ENCODE data around the gene CX3CR1. TPM values are rescaled to one million over a fixed set of nuclear protein-coding genes. Genes with fewer than 3 reads are reported as not detected.

CX3CR1 gene
- total and polyA plus RNA-seq, 10 of the 15 experiments (the other 5 are each of a cell fraction or from before 2014, with no cell fraction given) = 0.05 to 0.53 (median 0.15) TPM

- Histone ChIP-seq H3K4me1 (ENCODE audit: control insufficient read depth, insufficient read depth, low read length) (no peaks in the 10 kb centered on the region), H3K4me2 (ENCODE audit: control insufficient read depth, insufficient read depth) (no peak overlapping the region), H3K27me3 (replicated peaks in 1 of 2; ENCODE audit: control insufficient read depth in 2 of 2, insufficient read depth in 2 of 2, low read length in 1 of 2) (peaks cover 3 to 16% of the 10 kb centered on the region in 2 experiments), H3K27ac (ENCODE audit: control insufficient read depth, insufficient read depth) (no peak overlapping the region), H3K79me2 (ENCODE audit: control insufficient read depth, insufficient read depth, low read length) (no peaks in the 10 kb centered on the region), H3K9me3 (replicated peaks; ENCODE audit: control insufficient read depth, insufficient read depth, low read length) (no peaks in the 10 kb centered on the region), H3K4me3 (no peak overlapping the region), H4K20me1 (ENCODE audit: control insufficient read depth, insufficient read depth) (no peaks in the 10 kb centered on the region), H2AFZ (ENCODE audit: control insufficient read depth, low read depth, low read length) (no peak overlapping the region), H3K9ac (ENCODE audit: control insufficient read depth, insufficient read depth, low read length) (no peak overlapping the region), H3K36me3 (ENCODE audit: control insufficient read depth in 2 of 2, insufficient read depth in 2 of 2, low read length in 1 of 2) (no peaks in the 10 kb centered on the region)
- ATAC-seq (no peak), DNase-seq (ENCODE audit: low read depth, low spot score) (no peak), FAIRE-seq (no peak)
- in situ Hi-C loops (cut with MboI) (no loop called here), intact Hi-C loops (cut with micrococcal nuclease; ENCODE audit: unreplicated experiment) (no loop called here)
- no peak for TF ChIP-seq IKZF2 (IDR thresholded peaks at IDR 0.05)
- TF ChIP-seq PAX8 (IDR thresholded peaks at IDR 0.05) = no peak
- TF ChIP-seq FOS (IDR thresholded peaks at IDR 0.05; ENCODE audit: borderline replicate concordance, extremely low read depth, insufficient read length) = no peak
- TF ChIP-seq, protein P1, sequence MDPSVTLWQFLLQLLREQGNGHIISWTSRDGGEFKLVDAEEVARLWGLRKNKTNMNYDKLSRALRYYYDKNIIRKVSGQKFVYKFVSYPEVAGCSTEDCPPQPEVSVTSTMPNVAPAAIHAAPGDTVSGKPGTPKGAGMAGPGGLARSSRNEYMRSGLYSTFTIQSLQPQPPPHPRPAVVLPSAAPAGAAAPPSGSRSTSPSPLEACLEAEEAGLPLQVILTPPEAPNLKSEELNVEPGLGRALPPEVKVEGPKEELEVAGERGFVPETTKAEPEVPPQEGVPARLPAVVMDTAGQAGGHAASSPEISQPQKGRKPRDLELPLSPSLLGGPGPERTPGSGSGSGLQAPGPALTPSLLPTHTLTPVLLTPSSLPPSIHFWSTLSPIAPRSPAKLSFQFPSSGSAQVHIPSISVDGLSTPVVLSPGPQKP (IDR thresholded peaks at IDR 0.05; ENCODE audit: low read depth, low read length) = no peak
- TF ChIP-seq CREM (IDR thresholded peaks at IDR 0.05; ENCODE audit: low read depth) = no peak
- TF ChIP-seq SREBF1 (IDR thresholded peaks at IDR 0.05; ENCODE audit: low read length) = no peak
- TF ChIP-seq ZNF622 (IDR thresholded peaks at IDR 0.05) = no peak
- TF ChIP-seq, protein P2, sequence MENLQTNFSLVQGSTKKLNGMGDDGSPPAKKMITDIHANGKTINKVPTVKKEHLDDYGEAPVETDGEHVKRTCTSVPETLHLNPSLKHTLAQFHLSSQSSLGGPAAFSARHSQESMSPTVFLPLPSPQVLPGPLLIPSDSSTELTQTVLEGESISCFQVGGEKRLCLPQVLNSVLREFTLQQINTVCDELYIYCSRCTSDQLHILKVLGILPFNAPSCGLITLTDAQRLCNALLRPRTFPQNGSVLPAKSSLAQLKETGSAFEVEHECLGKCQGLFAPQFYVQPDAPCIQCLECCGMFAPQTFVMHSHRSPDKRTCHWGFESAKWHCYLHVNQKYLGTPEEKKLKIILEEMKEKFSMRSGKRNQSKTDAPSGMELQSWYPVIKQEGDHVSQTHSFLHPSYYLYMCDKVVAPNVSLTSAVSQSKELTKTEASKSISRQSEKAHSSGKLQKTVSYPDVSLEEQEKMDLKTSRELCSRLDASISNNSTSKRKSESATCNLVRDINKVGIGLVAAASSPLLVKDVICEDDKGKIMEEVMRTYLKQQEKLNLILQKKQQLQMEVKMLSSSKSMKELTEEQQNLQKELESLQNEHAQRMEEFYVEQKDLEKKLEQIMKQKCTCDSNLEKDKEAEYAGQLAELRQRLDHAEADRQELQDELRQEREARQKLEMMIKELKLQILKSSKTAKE (IDR thresholded peaks at IDR 0.05; ENCODE audit: low read depth, poor library complexity, severe bottlenecking) = no peak
- TF ChIP-seq MAX (IDR thresholded peaks at IDR 0.05; ENCODE audit: low read depth, low read length) = no peak
- TF ChIP-seq BMI1 (IDR thresholded peaks at IDR 0.05; ENCODE audit: borderline replicate concordance) = no peak
- no peak for TF ChIP-seq ZSCAN29 (IDR thresholded peaks at IDR 0.05)
- TF ChIP-seq STAT1 (conservative IDR thresholded peaks at IDR 0.05) = no peak
- TF ChIP-seq NFXL1 (IDR thresholded peaks at IDR 0.05; ENCODE audit: borderline replicate concordance) = no peak
- no TSS peak for BruUV-seq (replicated peaks)
- ChIA-PET RAD21 (ENCODE audit: unreplicated experiment) (interaction anchor here (1.3 kb wide), 1 partner anchor 17 kb away, joined by 3 read pairs; no protein-coding TSS in a partner anchor), POLR2A (no interaction called here), SMC1A (ENCODE audit: uncharacterized antibody, unreplicated experiment) (interaction anchor here (1.0 to 3.0 kb wide), 2 partner anchors 22 to 56 kb away, joined by 4 to 14 read pairs; no protein-coding TSS in a partner anchor), CTCF (interaction anchor here (1.2 to 3.7 kb wide), 2 partner anchors 44 to 55 kb away, joined by 4 to 19 read pairs; no protein-coding TSS in a partner anchor)
- WGBS (ENCODE audit: insufficient coverage, insufficient replicate concordance, low lambda C conversion rate, missing lambda C conversion rate) = 1% methylated on average over 3 of the region's 3 CpGs
Observed at GRCh38 chr3:39232859-39233258, 47.0 kb downstream of the CX3CR1 start.
